Type B pancreatic cell (in vitro differentiated cells): ENCODE measurements around the gene PRM1. TPM values are rescaled to one million over a fixed set of nuclear protein-coding genes. Genes with fewer than 3 reads are reported as not detected.
A peak's percentile ranks its signal among the peaks of the same experiment; 100 is the strongest.

ENCODE experiments used
- DNase-seq: peaks from one replicate; pipeline ENCODE4 v3.0.0; 2021; ENCODE audit warnings: mixed read lengths; ENCODE audit not compliant: unreplicated experiment; ENCODE audit errors: extremely low spot score
- H3K27ac Mint-ChIP-seq: 2 replicates; pipeline ENCODE4 v1.8.0; 2021; ENCODE audit warnings: mild to moderate bottlenecking, mixed read lengths
- H3K27me3 Mint-ChIP-seq: 2 replicates; pipeline ENCODE4 v1.8.0; 2021; ENCODE audit warnings: mixed read lengths
- H3K36me3 Mint-ChIP-seq: 2 replicates; pipeline ENCODE4 v1.8.0; 2021; ENCODE audit warnings: mixed read lengths
- H3K4me1 Mint-ChIP-seq: one replicate; pipeline ENCODE4 v1.8.0; 2021; ENCODE audit warnings: mixed read lengths; ENCODE audit not compliant: unreplicated experiment
- H3K4me3 Mint-ChIP-seq: 2 replicates; pipeline ENCODE4 v1.8.0; 2021; ENCODE audit warnings: mild to moderate bottlenecking, mixed read lengths
- H3K9me3 Mint-ChIP-seq: 2 replicates; pipeline ENCODE4 v1.8.0; 2021; ENCODE audit warnings: mixed read lengths
- long read RNA-seq: library from polyadenylated mRNA; unstranded; transcript quantifications from one replicate; pipeline ENCODE4 v2.0.0, GENCODE V29; 2020
- total RNA-seq: library from RNA; stranded (reverse); gene quantifications from 2 replicates; pipeline ENCODE4 v1.2.1, GENCODE V29; 2021; ENCODE audit warnings: low replicate concordance
- TF ChIP-seq, protein P1 (sequence below): fragments of 200-600 bp; sonication (generic); conservative IDR thresholded peaks from 2 replicates; pipeline ENCODE4 v1.5.0; 2021; ENCODE audit warnings: antibody characterized with exemption, mild to moderate bottlenecking

Gene PRM1, protein sequence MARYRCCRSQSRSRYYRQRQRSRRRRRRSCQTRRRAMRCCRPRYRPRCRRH
- total RNA-seq = not detected in 2 replicates
- long read RNA-seq = 0 reads

DNA sequence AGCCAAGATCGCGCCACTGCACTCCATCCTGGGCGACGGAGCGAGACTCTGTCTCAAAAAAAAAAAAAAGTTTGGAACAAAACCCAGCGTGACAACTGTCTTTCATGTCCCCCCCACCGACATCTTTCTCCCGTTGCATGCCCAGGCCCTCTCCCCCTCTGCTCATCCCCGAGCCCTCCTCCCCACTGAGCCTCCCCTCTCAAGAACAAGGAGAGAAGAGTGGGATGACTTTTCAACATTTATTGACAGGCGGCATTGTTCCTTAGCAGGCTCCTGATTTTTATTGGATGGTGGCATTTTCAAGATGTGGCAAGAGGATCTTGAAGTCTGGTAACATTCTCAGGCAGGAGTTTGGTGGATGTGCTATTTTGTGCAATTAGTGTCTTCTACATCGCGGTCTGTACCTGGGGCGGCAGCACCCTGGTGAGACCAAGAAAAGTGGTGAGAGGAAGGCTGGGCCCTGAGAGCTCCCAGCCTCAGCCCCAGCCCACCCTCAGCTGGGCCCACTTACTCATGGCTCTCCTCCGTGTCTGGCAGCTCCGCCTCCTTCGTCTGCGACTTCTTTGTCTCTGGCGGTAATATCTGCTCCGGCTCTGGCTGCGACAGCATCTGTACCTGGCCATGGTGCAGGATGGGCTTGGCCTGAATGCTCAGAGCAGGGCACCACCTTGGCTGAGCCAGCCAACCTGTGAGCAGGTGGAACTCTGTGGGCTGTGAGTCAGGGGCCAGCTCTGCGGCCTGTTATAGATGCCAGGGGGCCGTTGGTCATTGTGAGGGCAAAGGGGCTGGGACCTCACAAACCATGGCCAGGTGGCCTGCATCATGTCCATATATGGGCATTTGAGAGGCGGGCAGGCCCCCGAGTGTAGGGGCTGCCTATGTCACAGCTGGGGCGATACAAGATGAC lies at the start of gene PRM1:
PRM1 (minus strand) TSS at position 715 of the 907 bp plus-strand sequence; CDS start at position 623, 92 bp downstream.
- H3K4me3 Mint-ChIP-seq = no peak within 1 kb of the TSS
- no peak for DNase-seq
- no peaks in the 10 kb centered on the region for H3K36me3 Mint-ChIP-seq
- peak within 1 kb of the TSS; percentile 15 for H3K27ac Mint-ChIP-seq
- no peaks in the 10 kb centered on the region for H3K9me3 Mint-ChIP-seq
- H3K4me1 Mint-ChIP-seq = peaks cover 8% of the 10 kb centered on the region
- no peaks in the 10 kb centered on the region for H3K27me3 Mint-ChIP-seq
- TF ChIP-seq, protein P1, sequence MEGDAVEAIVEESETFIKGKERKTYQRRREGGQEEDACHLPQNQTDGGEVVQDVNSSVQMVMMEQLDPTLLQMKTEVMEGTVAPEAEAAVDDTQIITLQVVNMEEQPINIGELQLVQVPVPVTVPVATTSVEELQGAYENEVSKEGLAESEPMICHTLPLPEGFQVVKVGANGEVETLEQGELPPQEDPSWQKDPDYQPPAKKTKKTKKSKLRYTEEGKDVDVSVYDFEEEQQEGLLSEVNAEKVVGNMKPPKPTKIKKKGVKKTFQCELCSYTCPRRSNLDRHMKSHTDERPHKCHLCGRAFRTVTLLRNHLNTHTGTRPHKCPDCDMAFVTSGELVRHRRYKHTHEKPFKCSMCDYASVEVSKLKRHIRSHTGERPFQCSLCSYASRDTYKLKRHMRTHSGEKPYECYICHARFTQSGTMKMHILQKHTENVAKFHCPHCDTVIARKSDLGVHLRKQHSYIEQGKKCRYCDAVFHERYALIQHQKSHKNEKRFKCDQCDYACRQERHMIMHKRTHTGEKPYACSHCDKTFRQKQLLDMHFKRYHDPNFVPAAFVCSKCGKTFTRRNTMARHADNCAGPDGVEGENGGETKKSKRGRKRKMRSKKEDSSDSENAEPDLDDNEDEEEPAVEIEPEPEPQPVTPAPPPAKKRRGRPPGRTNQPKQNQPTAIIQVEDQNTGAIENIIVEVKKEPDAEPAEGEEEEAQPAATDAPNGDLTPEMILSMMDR = no peak

DNA sequence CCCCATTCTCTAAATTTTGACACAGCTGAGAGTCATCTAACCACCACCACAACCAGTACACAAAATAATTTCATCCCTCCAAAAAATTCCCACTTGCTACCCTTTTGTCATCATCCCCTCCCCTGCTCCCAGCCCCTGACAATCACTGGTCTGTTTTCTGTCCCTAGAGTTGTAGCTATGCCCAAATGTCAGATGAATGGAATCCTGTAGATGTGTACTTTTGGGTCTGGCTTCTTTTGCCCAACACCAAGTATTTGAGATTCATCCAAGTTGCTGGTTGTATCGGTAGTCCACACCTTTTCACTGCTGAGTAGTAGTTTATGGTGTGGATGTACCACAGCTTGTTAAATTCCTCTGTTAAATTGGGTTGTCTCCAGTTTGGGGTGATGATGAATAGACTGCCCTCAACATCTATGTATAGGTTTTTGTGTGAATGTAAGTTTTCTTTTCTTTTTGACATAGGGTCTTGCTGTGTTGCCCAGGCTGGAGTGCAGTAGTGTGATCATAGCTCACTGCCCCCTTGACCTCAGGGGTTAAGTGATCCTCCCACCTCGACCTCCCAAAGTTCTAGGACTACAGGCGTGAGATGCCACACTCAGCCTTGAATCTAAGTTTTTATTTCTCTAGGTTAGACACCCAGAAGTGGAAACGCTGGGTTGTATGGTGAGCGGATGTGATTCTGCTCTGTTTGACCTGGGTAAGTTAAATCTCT lies 49.6 kb upstream of the PRM1 start:
- H3K4me1 Mint-ChIP-seq = peaks cover 21% of the 10 kb centered on the region
- H3K36me3 Mint-ChIP-seq = no peaks in the 10 kb centered on the region
- H3K4me3 Mint-ChIP-seq = no peak overlapping the region
- H3K27ac Mint-ChIP-seq = no peak overlapping the region
- TF ChIP-seq, protein P1 = no peak
- no peaks in the 10 kb centered on the region for H3K9me3 Mint-ChIP-seq
- H3K27me3 Mint-ChIP-seq = no peaks in the 10 kb centered on the region
- DNase-seq = no peak

DNA sequence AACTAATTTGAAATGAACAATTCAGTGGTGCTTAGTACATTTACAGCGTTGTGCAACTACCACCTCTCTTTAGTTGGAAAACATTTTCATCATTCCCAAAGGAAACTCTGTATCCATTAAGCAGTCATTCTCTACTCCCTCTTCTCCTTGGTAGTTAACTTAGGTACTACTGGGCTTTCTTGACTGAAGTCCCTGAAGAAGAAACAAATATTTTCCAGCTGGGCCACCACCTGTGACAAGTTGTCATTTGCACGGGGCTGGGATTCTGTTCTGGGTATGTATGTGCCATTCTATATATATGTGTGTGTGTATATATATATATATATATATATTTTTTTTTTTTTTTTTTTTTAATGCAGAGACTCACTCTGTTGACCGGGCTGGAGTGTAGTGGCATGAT lies 48.8 kb upstream of the PRM1 start:
- Mint-ChIP-seq H3K36me3 (no peaks in the 10 kb centered on the region), H3K27ac (no peak overlapping the region), H3K4me1 (peaks cover 21% of the 10 kb centered on the region)

DNA sequence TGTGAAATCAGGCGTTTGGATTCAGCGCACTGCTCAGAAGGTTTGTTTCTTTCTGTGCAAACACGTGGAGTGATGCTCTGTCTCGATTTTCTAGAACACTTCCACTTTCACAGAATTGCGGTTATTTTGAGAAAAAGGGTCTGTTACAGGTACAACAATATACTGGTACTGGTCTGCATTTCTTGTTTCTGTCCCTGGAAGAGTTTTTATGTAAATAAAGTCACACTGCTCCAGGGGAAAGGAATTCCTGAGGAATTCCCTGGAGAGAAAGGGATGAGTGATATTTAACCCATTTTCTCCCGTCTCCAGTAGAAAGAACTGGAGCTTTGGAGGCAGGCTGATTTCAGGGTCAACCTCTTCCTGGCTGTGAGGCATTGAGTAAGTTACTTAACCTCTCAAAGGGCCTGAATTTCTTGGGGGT lies 48.0 kb upstream of the PRM1 start:
- TF ChIP-seq, protein P1 = no peak
- Mint-ChIP-seq H3K4me3 (peak overlapping the region; percentile 50), H3K9me3 (no peaks in the 10 kb centered on the region), H3K27ac (peak overlapping the region; percentile 64), H3K27me3 (no peaks in the 10 kb centered on the region), H3K4me1 (peaks cover 21% of the 10 kb centered on the region), H3K36me3 (no peaks in the 10 kb centered on the region)
- DNase-seq = no peak

More for the DNA sequence above, 48.8 kb upstream of the PRM1 start:
- H3K27me3 Mint-ChIP-seq = no peaks in the 10 kb centered on the region
- no peak for DNase-seq
- no peaks in the 10 kb centered on the region for H3K9me3 Mint-ChIP-seq
- TF ChIP-seq, protein P1 = no peak
- H3K4me3 Mint-ChIP-seq = no peak overlapping the region

DNA sequence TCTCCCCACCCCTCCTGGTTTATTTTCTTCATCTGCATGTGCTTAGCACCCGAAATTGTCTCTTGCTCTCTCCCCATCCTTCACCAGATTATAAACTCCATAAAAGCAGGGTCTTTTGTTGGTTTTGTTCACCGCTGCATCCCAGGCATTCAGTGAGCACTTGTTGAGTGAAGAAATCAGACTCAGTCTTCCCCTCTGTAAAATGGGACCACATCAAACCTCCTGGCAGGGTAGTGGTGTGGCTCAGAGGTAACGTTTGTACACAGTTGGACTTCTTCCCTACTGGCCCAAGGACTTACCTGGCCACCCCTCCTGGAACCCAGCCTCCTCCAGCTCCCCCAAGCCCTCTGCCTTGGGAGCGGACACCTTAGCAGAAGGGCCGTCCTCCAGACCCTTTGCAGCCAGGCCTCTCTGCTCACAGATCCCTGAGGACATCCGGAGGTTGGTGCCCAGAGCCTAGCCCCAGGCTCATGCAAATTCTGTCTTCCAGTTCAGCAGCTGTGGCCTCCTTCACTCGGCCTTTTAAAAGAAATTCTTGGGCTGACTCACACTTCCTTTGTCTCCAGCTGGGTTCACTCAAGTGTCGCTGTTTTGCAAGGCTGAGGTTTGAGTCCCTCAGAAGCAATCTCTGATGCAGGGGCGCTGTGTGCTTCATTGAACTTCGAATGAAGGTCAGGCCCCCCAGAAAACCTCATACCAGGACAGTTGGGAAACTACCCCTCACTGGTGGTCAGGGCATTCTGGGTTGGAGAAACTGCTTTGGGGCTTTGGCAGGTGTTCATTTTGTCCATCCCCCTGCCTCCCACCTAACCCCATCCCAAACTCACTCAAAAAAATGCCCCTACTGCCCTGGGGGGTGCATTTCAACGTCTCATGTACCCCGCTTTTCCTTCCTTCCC lies 47.3 kb upstream of the PRM1 start:
- Mint-ChIP-seq H3K4me3 (peak overlapping the region; percentile 50), H3K27ac (peak overlapping the region; percentile 64), H3K36me3 (no peaks in the 10 kb centered on the region), H3K9me3 (no peaks in the 10 kb centered on the region), H3K4me1 (peaks cover 21% of the 10 kb centered on the region), H3K27me3 (no peaks in the 10 kb centered on the region)
- DNase-seq = no peak
- TF ChIP-seq, protein P1 = no peak
